Chondrocyte (in vitro differentiated cells): Measurements from ENCODE around the gene KLRD1. TPM values are rescaled to one million over a fixed set of nuclear protein-coding genes. Genes with fewer than 3 reads are reported as not detected.
A peak's percentile ranks its signal among the peaks of the same experiment; 100 is the strongest.
"Not testable (repeated sequence)": the region's sequence is repeated elsewhere in the genome, so short reads cannot be mapped to it uniquely, and the experiment has no call there.

ENCODE experiments used
- DNase-seq: peaks from one replicate; pipeline ENCODE4 v3.0.0; 2021; ENCODE audit warnings: mixed read lengths, low spot score
- H3K27ac Mint-ChIP-seq: one replicate; pipeline ENCODE4 v1.8.0; 2021; ENCODE audit warnings: mild to moderate bottlenecking, moderate library complexity, mixed read lengths; ENCODE audit not compliant: unreplicated experiment
- H3K27me3 Mint-ChIP-seq: 2 replicates; pipeline ENCODE4 v1.8.0; 2021; ENCODE audit warnings: low read depth, mixed read lengths
- H3K36me3 Mint-ChIP-seq: 2 replicates; pipeline ENCODE4 v1.8.0; 2021; ENCODE audit warnings: low read depth, mixed read lengths
- H3K4me1 Mint-ChIP-seq: 2 replicates; pipeline ENCODE4 v1.8.0; 2021; ENCODE audit warnings: low read depth, mild to moderate bottlenecking, mixed read lengths
- H3K4me3 Mint-ChIP-seq: one replicate; pipeline ENCODE4 v1.8.0; 2021; ENCODE audit warnings: mild to moderate bottlenecking, moderate library complexity, mixed read lengths; ENCODE audit not compliant: unreplicated experiment
- H3K9me3 Mint-ChIP-seq: 2 replicates; pipeline ENCODE4 v1.8.0; 2021; ENCODE audit warnings: low read depth, mixed read lengths
- CTCF ChIP-seq: fragments of 200-600 bp; sonication (generic); IDR thresholded peaks from 2 replicates; pipeline ENCODE4 v1.5.0; 2021; ENCODE audit warnings: antibody characterized with exemption, mild to moderate bottlenecking, moderate library complexity
- total RNA-seq: library from RNA; stranded (reverse); gene quantifications from 3 replicates; pipeline ENCODE4 v1.2.1, GENCODE V29; 2021

KLRD1 gene
- total RNA-seq, 1 donor from 2014 or later: 0.22 TPM

GRCh38 chr12:10364815-10365622 lies 57.3 kb downstream of the KLRD1 start:
- Mint-ChIP-seq H3K9me3 (peaks cover 3% of the 10 kb centered on the region), H3K27me3 (no peaks in the 10 kb centered on the region), H3K27ac (no peak overlapping the region), H3K4me1 (peaks cover 11% of the 10 kb centered on the region), H3K36me3 (no peaks in the 10 kb centered on the region), H3K4me3 (no peak overlapping the region)
- TF ChIP-seq CTCF: no peak
- DNase-seq: no peak

GRCh38 chr12:10365696-10366405 lies 58.2 kb downstream of the KLRD1 start:
- peaks cover 3% of the 10 kb centered on the region for H3K9me3 Mint-ChIP-seq
- no peaks in the 10 kb centered on the region for H3K36me3 Mint-ChIP-seq
- no peak overlapping the region for H3K4me3 Mint-ChIP-seq
- DNase-seq: no peak
- peaks cover 8% of the 10 kb centered on the region for H3K4me1 Mint-ChIP-seq
- H3K27ac Mint-ChIP-seq: no peak overlapping the region
- peak; percentile 31 for TF ChIP-seq CTCF
- no peaks in the 10 kb centered on the region for H3K27me3 Mint-ChIP-seq

GRCh38 chr12:10366875-10367274 lies 59.2 kb downstream of the KLRD1 start:
- H3K27ac Mint-ChIP-seq: no peak overlapping the region
- H3K27me3 Mint-ChIP-seq: no peaks in the 10 kb centered on the region
- no peak overlapping the region for H3K4me3 Mint-ChIP-seq
- no peak for DNase-seq
- H3K9me3 Mint-ChIP-seq: peaks cover 3% of the 10 kb centered on the region
- peak; percentile 81 for TF ChIP-seq CTCF
- H3K4me1 Mint-ChIP-seq: peaks cover 5% of the 10 kb centered on the region
- no peaks in the 10 kb centered on the region for H3K36me3 Mint-ChIP-seq

GRCh38 chr12:10367714-10368113 lies 60.0 kb downstream of the KLRD1 start:
- not testable (repeated sequence) for DNase-seq, H3K27me3 Mint-ChIP-seq, H3K4me1 Mint-ChIP-seq, H3K4me3 Mint-ChIP-seq, H3K36me3 Mint-ChIP-seq, H3K27ac Mint-ChIP-seq, H3K9me3 Mint-ChIP-seq

- peak overlapping the region; percentile 49 for H3K27ac Mint-ChIP-seq
- H3K36me3 Mint-ChIP-seq: no peaks in the 10 kb centered on the region
- TF ChIP-seq CTCF: no peak
- H3K9me3 Mint-ChIP-seq: peaks cover 3% of the 10 kb centered on the region
- H3K27me3 Mint-ChIP-seq: no peaks in the 10 kb centered on the region
- peaks cover 9% of the 10 kb centered on the region for H3K4me1 Mint-ChIP-seq
- DNase-seq: no peak
- no peak overlapping the region for H3K4me3 Mint-ChIP-seq
Observed at GRCh38 chr12:10368206-10369171, 60.8 kb downstream of the KLRD1 start.
